ENCODE results near the gene EPB41L1.

GRCh38 chr20:36120241-36120640, 34.3 kb upstream of the EPB41L1 start:
- no peak for TF ChIP-seq CTCF (conservative IDR thresholded peaks at IDR 0.05; ENCODE audit: low read depth, low read length)
- no peak for TF ChIP-seq EZH2 (IDR thresholded peaks at IDR 0.05; ENCODE audit: borderline replicate concordance, low read depth, low read length, poor library complexity, severe bottlenecking)
